Measurements from ENCODE around the gene NDUFAF3. TPM values are rescaled to one million over a fixed set of nuclear protein-coding genes. Genes with fewer than 3 reads are reported as not detected.

NDUFAF3 gene
- total and polyA plus RNA-seq, 10 donors: 63.8 to 98.5 (median 78.7) TPM

DNA sequence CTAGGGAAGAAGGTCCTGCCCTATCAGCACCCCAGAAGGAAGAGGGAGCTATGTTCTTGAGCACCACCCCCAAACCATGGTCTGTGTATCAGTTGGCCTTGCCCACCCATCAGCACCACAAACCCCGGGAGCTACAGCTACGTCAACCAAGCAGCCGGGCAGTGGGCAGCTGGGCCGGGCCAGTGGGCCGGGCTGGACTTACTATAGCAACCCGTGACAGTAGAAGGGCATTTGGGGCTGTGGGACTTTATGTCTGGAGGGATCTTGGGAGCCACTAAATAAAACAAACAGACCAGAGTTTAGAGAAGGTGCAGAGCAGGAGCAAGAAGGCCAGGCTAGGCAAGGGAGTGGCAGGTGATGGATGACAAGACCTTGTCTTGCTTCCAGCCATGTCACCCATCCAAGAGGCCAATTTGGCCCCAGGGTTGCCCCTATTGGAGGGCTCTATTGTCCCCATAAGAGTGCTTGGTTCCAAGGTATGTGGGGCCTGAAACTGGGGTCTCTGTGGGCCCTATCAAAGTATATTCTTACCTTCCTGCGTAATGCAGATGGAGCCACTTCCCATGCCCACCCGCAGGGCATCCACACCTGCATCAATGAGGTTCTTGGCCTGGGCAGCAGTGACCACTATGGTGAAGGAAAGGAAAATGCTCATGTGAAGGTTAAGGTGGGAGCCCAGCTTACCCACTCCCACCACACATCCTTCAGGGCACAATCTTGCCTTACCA lies 4.0 kb downstream of the NDUFAF3 start:
- no peaks in the 10 kb centered on the region for H3K27me3 ChIP-seq (replicated peaks in 1 of 7)
- peaks cover 20 to 79% (median 57%) of the 10 kb centered on the region in 6 donors for H3K4me1 ChIP-seq
- H3K4me3 ChIP-seq: no peak overlapping the region
- DNase-seq: no peak
- peak in 2 of 3 donors; percentile 41 to 66 for TF ChIP-seq POLR2AphosphoS5 (IDR thresholded peaks at IDR 0.05)
- TF ChIP-seq, protein P1, sequence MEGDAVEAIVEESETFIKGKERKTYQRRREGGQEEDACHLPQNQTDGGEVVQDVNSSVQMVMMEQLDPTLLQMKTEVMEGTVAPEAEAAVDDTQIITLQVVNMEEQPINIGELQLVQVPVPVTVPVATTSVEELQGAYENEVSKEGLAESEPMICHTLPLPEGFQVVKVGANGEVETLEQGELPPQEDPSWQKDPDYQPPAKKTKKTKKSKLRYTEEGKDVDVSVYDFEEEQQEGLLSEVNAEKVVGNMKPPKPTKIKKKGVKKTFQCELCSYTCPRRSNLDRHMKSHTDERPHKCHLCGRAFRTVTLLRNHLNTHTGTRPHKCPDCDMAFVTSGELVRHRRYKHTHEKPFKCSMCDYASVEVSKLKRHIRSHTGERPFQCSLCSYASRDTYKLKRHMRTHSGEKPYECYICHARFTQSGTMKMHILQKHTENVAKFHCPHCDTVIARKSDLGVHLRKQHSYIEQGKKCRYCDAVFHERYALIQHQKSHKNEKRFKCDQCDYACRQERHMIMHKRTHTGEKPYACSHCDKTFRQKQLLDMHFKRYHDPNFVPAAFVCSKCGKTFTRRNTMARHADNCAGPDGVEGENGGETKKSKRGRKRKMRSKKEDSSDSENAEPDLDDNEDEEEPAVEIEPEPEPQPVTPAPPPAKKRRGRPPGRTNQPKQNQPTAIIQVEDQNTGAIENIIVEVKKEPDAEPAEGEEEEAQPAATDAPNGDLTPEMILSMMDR (IDR thresholded peaks at IDR 0.05 in 8 of 11, conservative IDR thresholded peaks at IDR 0.05 in 3 of 11): no peak
- 84 to 94% (median 91%) methylated on average over 6 to 8 of the region's 8 CpGs for WGBS, 5 donors
- H3K36me3 ChIP-seq: peaks cover 0 to 64% (median 49%) of the 10 kb centered on the region in 6 donors
- peak overlapping the region in 2 of 8 donors; percentile 11 to 53 for H3K27ac ChIP-seq
- intact Hi-C loops (cut with DNase I; ENCODE audit: low total_unique reads): loop anchor here (10.0 kb wide), 1 partner anchor 79 kb away; the partner anchor contains the start of gene QARS1
- H3K9me3 ChIP-seq: no peaks in the 10 kb centered on the region

DNA sequence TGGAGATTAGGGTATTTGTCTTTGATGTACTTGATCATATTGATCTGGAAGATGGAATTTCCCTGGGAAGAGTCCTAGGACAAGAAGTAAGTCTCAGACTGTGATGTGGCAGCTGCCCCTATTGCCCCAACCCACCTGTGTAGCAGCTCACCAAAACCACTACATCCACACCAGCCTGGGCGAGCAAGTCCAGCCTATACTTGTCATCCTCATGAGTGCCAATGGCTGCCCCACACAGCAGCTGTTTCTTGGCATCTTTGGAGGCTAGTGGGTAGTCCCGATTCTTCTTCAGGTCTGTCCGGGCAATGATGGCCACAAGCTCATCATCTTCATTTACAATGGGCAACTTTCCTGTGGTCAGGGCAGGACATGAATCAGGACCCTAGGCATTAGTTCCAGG lies 4.6 kb downstream of the NDUFAF3 start:
- peak overlapping the region in 1 of 8 donors; percentile 11 for H3K27ac ChIP-seq
- DNase-seq: no peak
- no peaks in the 10 kb centered on the region for H3K27me3 ChIP-seq (replicated peaks in 1 of 7)
- WGBS, 5 donors: 92 to 98% (median 94%) methylated on average over 3 of the region's 3 CpGs; no CpG with 5 or more reads in 1 of the 5 donors
- intact Hi-C loops (cut with DNase I; ENCODE audit: low total_unique reads): loop anchor here (10.0 kb wide), 1 partner anchor 78 kb away; the partner anchor contains the start of gene QARS1
- peaks cover 20 to 77% (median 57%) of the 10 kb centered on the region in 6 donors for H3K4me1 ChIP-seq
- TF ChIP-seq POLR2A (IDR thresholded peaks at IDR 0.05) (no peak), POLR2AphosphoS5 (IDR thresholded peaks at IDR 0.05) (peak in 2 of 3 donors; percentile 16 to 31)
- TF ChIP-seq, protein P1 (IDR thresholded peaks at IDR 0.05 in 8 of 11, conservative IDR thresholded peaks at IDR 0.05 in 3 of 11): no peak
- no peak overlapping the region for H3K4me3 ChIP-seq
- no peaks in the 10 kb centered on the region for H3K9me3 ChIP-seq
- peaks cover 0 to 70% (median 54%) of the 10 kb centered on the region in 6 donors for H3K36me3 ChIP-seq

DNA sequence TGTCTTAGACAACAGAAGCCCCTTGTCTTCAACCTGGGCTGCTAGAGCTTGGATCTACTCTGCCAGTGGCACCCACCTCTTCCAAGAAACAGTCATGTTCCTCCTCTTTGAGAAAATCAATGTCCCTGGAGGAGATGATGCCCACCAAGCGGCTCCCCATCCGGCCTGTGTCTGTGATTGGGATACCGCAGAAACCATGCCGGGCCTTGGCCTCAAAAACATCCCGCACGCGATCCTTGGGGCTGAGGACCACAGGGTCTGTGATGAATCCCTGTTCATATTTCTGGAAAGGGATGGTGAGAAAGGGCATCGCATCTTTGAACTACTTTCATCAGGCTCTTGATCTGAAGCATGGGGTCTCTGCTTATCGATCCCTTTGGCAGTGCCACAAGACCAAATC lies 5.7 kb downstream of the NDUFAF3 start:
- Histone ChIP-seq H3K4me1 (peaks cover 18 to 72% (median 54%) of the 10 kb centered on the region in 6 donors), H3K9me3 (no peaks in the 10 kb centered on the region), H3K27ac (peak overlapping the region in 3 of 8 donors; percentile 15 to 92 (median 92)), H3K27me3 (replicated peaks in 1 of 7) (no peaks in the 10 kb centered on the region), H3K36me3 (peaks cover 0 to 80% (median 65%) of the 10 kb centered on the region in 6 donors), H3K4me3 (no peak overlapping the region)
- TF ChIP-seq POLR2A (IDR thresholded peaks at IDR 0.05): no peak
- TF ChIP-seq POLR2AphosphoS5 (IDR thresholded peaks at IDR 0.05): peak in 2 of 3 donors; percentile 35 to 41
- 95 to 100% (median 97%) methylated on average over 9 of the region's 9 CpGs for WGBS, 5 donors
- no peak for DNase-seq
- intact Hi-C loops (cut with DNase I; ENCODE audit: low total_unique reads): loop anchor here (10.0 kb wide), 1 partner anchor 77 kb away; the partner anchor contains the start of gene QARS1

DNA sequence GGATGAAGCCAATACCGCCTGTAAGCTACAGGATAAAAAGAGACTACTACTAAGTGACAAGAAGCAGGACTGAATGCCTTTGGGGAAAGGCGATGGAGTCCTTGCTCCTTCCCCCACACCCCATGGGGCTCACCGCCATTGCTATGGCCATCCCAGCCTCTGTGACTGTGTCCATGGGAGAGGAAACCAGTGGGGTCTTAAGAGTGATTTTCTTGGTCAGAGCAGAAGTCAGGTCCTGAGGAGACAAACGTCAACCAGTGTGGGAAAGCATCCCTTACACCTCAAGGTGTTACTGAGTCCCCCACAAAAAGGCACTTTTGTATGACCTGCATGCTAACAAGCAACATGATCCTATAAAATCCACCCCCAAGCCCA lies 6.4 kb downstream of the NDUFAF3 start:
- DNase-seq: no peak
- H3K36me3 ChIP-seq: peaks cover 0 to 80% (median 70%) of the 10 kb centered on the region in 6 donors
- intact Hi-C loops (cut with DNase I; ENCODE audit: low total_unique reads): loop anchor here (10.0 kb wide), 1 partner anchor 77 kb away; the partner anchor contains the start of gene QARS1
- H3K27me3 ChIP-seq (replicated peaks in 1 of 7): no peaks in the 10 kb centered on the region
- H3K9me3 ChIP-seq: no peaks in the 10 kb centered on the region
- peak overlapping the region in 6 of 8 donors; percentile 51 to 72 (median 58) for H3K4me3 ChIP-seq
- H3K27ac ChIP-seq: peak overlapping the region in 6 of 8 donors; percentile 91 to 94 (median 92)
- peaks cover 13 to 65% (median 48%) of the 10 kb centered on the region in 6 donors for H3K4me1 ChIP-seq
- WGBS, 5 donors: 61 to 87% (median 78%) methylated on average over 4 of the region's 4 CpGs
- TF ChIP-seq, protein P1 (IDR thresholded peaks at IDR 0.05 in 8 of 11, conservative IDR thresholded peaks at IDR 0.05 in 3 of 11): no peak
- TF ChIP-seq POLR2AphosphoS5 (IDR thresholded peaks at IDR 0.05): no peak
- TF ChIP-seq POLR2A (IDR thresholded peaks at IDR 0.05): no peak

Measured in spleen (tissue), 11 donors.